Fibroblast of skin of left biceps (primary cell): ENCODE results near the gene ERCC3.
"Not testable (repeated sequence)": the region's sequence is repeated elsewhere in the genome, so short reads cannot be mapped to it uniquely, and the experiment has no call there.

Experiments used
- DNase-seq, 2 experiments: peaks; one replicate each; pipeline ENCODE4 v3.0.0-alpha.2; 2013; ENCODE audit warnings: low read depth in 2 of 2

The ERCC3 gene

GRCh38 chr2:127226520-127227263 is 67.3 kb downstream of the ERCC3 start:
- DNase-seq = peak in 1 of 2 experiments; percentile 17

GRCh38 chr2:127226132-127226519 is 67.8 kb downstream of the ERCC3 start:
- DNase-seq = no peak

- DNase-seq = peak in 1 of 2 experiments; percentile 20
Observed at GRCh38 chr2:127225186-127225960, 68.6 kb downstream of the ERCC3 start.

GRCh38 chr2:127224135-127224534 is 69.8 kb downstream of the ERCC3 start:
- not testable (repeated sequence) for DNase-seq

GRCh38 chr2:127220768-127221527 is 73.0 kb downstream of the ERCC3 start:
- DNase-seq = no peak

- no peak for DNase-seq
Observed at GRCh38 chr2:127220102-127220767, 73.7 kb downstream of the ERCC3 start, which contains the start of gene CYP27C1. Gene CYP27C1 (minus strand): TSS chr2:127220299. CDS start chr2:127220270, 29 bp downstream.

- DNase-seq = no peak
Observed at GRCh38 chr2:127219171-127220070, 74.5 kb downstream of the ERCC3 start.

- DNase-seq = no peak
Observed at GRCh38 chr2:127218812-127219170, 75.2 kb downstream of the ERCC3 start.

GRCh38 chr2:127217470-127218325 is 76.2 kb downstream of the ERCC3 start:
- no peak for DNase-seq

- no peak for DNase-seq
Observed at GRCh38 chr2:127216593-127216992, 77.4 kb downstream of the ERCC3 start.

- DNase-seq = peak in 1 of 2 experiments; percentile 35
Observed at GRCh38 chr2:127216095-127216494, 77.8 kb downstream of the ERCC3 start.

GRCh38 chr2:127214201-127214600 is 79.7 kb downstream of the ERCC3 start:
- DNase-seq = not testable (repeated sequence)

GRCh38 chr2:127208313-127208712 is 85.6 kb downstream of the ERCC3 start:
- no peak for DNase-seq
